GM19351 (cell line): Measurements from ENCODE around the gene LAPTM4A.

Experiments
- ATAC-seq: cut with Tn5 transposase; IDR thresholded peaks from one replicate; pipeline ENCODE4 v1.9.1; 2021; ENCODE audit warnings: mild to moderate bottlenecking, moderate library complexity; ENCODE audit not compliant: unreplicated experiment

LAPTM4A gene

DNA sequence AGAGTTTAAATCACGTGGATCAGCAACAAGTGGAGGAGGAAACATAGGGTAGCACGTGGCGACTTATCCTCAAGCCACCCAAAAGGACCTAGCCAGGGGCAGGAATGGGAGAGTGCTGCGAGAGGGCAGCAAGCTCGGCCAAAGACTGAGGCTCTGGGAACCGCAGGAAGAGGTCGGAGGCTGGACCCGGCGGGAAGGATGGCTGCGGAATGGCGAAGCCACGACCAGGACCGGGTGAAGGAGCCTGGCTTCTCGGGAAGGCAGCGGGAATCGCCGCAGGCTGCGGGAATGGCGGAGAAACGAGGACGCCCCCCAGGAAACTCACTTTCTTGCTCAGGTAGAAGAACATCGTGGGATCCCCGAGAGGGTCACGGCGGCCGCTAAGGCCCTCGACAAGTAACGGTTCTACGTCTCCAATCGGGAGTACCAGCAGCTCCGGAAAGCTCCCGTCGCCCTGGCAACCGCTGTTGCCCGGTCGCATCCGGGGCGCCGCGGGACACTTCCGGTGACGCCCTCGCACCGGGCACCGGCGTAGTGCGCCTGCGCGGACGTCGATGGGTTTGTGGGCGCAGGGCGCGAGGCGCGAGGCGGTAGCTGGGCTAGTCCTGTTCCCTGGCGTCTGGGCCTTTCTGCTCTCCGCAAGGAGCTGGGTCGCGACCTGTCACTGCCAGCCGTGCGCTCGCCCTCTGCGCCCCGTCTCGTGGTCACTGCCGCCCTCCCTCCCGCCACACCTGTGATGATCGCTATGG is 61.6 kb downstream of the LAPTM4A start, which contains the start of gene WDR35:
TSS of gene WDR35 (minus strand) at position 439 of the 749 bp plus-strand sequence. CDS start at position 349, 90 bp downstream.
- ATAC-seq = peak; percentile 84

GRCh38 chr2:19989342-19989666 is 62.1 kb downstream of the LAPTM4A start:
- ATAC-seq = no peak

GRCh38 chr2:19988600-19988999 is 62.8 kb downstream of the LAPTM4A start:
- no peak for ATAC-seq

DNA sequence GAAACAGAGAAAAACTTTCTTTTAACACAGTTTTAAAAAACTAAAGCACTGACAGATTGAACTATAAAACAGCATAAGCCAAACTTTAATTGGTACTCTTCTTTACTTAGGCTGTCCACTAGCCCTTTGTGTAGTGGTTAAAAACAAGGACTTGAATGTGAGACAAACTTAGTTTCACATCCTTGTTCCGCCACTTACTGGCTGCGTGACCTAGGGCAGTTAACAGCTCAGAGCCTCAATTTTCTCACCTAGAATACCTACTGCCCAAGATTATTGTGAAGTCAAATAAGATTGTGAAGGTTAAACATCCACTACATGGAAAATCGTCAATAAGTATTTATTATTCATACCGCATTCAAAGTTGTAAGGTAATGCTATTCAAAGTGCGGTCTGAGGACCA is 63.5 kb downstream of the LAPTM4A start:
- ATAC-seq = peak; percentile 84
